GM23338 (cell line): ENCODE data around the gene SLC6A19. TPM values are rescaled to one million over a fixed set of nuclear protein-coding genes. Genes with fewer than 3 reads are reported as not detected.

Source experiments
- ATAC-seq: fragments of 200-7000 bp; cut with Tn5 transposase; 3 replicates; pipeline ENCODE4 v1.9.1; 2020
- DNase-seq: peaks from one replicate; pipeline ENCODE4 v3.0.0-alpha.2; 2015; ENCODE audit warnings: low spot score
- H2AFZ ChIP-seq: fragments of 200-600 bp; sonication (generic); 2 replicates; pipeline ENCODE4 v1.8.0; 2016; ENCODE audit warnings: antibody characterized with exemption, mild to moderate bottlenecking, moderate library complexity
- H3F3A ChIP-seq: fragments of 200-600 bp; sonication (generic); replicated peaks from 2 replicates; pipeline ENCODE4 v1.8.0; 2017; ENCODE audit warnings: antibody characterized with exemption, mixed run types, low read depth
- H3K27ac ChIP-seq: fragments of 200-600 bp; sonication (generic); 2 replicates; pipeline ENCODE4 v1.6.1; 2016; ENCODE audit warnings: low read depth
- H3K27me3 ChIP-seq: fragments of 200-600 bp; sonication (generic); 2 replicates; pipeline ENCODE4 v1.8.0; 2016; ENCODE audit warnings: mild to moderate bottlenecking, mixed run types, moderate library complexity; ENCODE audit not compliant: insufficient read depth
- H3K36me3 ChIP-seq: fragments of 200-600 bp; sonication (generic); 2 replicates; pipeline ENCODE4 v1.8.0; 2016; ENCODE audit warnings: mild to moderate bottlenecking; ENCODE audit not compliant: insufficient read depth
- H3K4me1 ChIP-seq: fragments of 200-600 bp; sonication (generic); 2 replicates; pipeline ENCODE4 v1.8.0; 2016; ENCODE audit warnings: mild to moderate bottlenecking, moderate library complexity; ENCODE audit not compliant: insufficient read depth
- H3K4me2 ChIP-seq: fragments of 200-600 bp; sonication (generic); 2 replicates; pipeline ENCODE4 v1.7.1; 2017; ENCODE audit warnings: mixed run types
- H3K4me3 ChIP-seq: fragments of 200-600 bp; sonication (generic); 2 replicates; pipeline ENCODE4 v1.6.1; 2016; ENCODE audit warnings: mixed run types
- H3K79me2 ChIP-seq: fragments of 200-600 bp; sonication (generic); replicated peaks from 2 replicates; pipeline ENCODE4 v1.8.0; 2017; ENCODE audit warnings: mild to moderate bottlenecking; ENCODE audit not compliant: insufficient read depth
- H3K9me2 ChIP-seq: fragments of 200-600 bp; sonication (generic); 2 replicates; pipeline ENCODE4 v1.8.0; 2017; ENCODE audit not compliant: insufficient read depth
- H4K20me1 ChIP-seq: fragments of 200-600 bp; sonication (generic); replicated peaks from 2 replicates; pipeline ENCODE4 v1.8.0; 2017; ENCODE audit warnings: mild to moderate bottlenecking; ENCODE audit not compliant: insufficient read depth
- H3K27ac Mint-ChIP-seq: 2 replicates; pipeline ENCODE4 v1.8.0; 2020; ENCODE audit warnings: inconsistent platforms, mild to moderate bottlenecking, moderate library complexity, mixed read lengths
- H3K27me3 Mint-ChIP-seq: 3 replicates; pipeline ENCODE4 v1.8.0; 2022; ENCODE audit warnings: low read depth, mild to moderate bottlenecking, moderate library complexity, mixed read lengths, inconsistent platforms; ENCODE audit not compliant: insufficient read depth, poor library complexity
- H3K36me3 Mint-ChIP-seq: 3 replicates; pipeline ENCODE4 v1.8.0; 2021; ENCODE audit warnings: low read depth, mild to moderate bottlenecking, inconsistent platforms, moderate library complexity, mixed read lengths
- H3K4me1 Mint-ChIP-seq: 3 replicates; pipeline ENCODE4 v1.8.0; 2020; ENCODE audit warnings: mild to moderate bottlenecking, inconsistent platforms, mixed read lengths
- H3K4me3 Mint-ChIP-seq: 3 replicates; pipeline ENCODE4 v1.8.0; 2021; ENCODE audit warnings: moderate library complexity, mild to moderate bottlenecking, inconsistent platforms, mixed read lengths
- H3K9me3 Mint-ChIP-seq: 3 replicates; pipeline ENCODE4 v1.8.0; 2020; ENCODE audit warnings: moderate library complexity, mild to moderate bottlenecking, inconsistent platforms, mixed read lengths
- CTCF ChIP-seq, 2 experiments: fragments of 200-600 bp in 1 of 2; sonication (generic) in 1 of 2; conservative IDR thresholded peaks; 2 replicates each; pipeline versions ENCODE4 v1.5.1 to v1.6.1; 2016 to 2017; ENCODE audit warnings: antibody characterized with exemption in 2 of 2, low read depth in 2 of 2, mild to moderate bottlenecking in 2 of 2, moderate library complexity in 1 of 2
- ETS1 ChIP-seq: IDR thresholded peaks from 2 replicates; pipeline ENCODE4 v1.6.1; 2016; ENCODE audit warnings: antibody characterized with exemption
- EZH2 ChIP-seq: fragments of 200-600 bp; sonication (generic); IDR thresholded peaks from one replicate; pipeline ENCODE4 v1.8.0; 2017; ENCODE audit warnings: antibody characterized with exemption, mild to moderate bottlenecking, low read depth; ENCODE audit not compliant: unreplicated experiment
- EZH2phosphoT487 ChIP-seq: fragments of 200-600 bp; sonication (generic); IDR thresholded peaks from one replicate; pipeline ENCODE4 v1.8.1; 2018; ENCODE audit warnings: antibody characterized with exemption; ENCODE audit not compliant: unreplicated experiment
- JUNB ChIP-seq: IDR thresholded peaks from one replicate; pipeline ENCODE4 v1.6.1; 2016; ENCODE audit warnings: antibody characterized with exemption; ENCODE audit not compliant: unreplicated experiment
- NANOG ChIP-seq: IDR thresholded peaks from 2 replicates; pipeline ENCODE4 v1.6.1; 2016; ENCODE audit warnings: antibody characterized with exemption, borderline replicate concordance
- REST ChIP-seq: IDR thresholded peaks from one replicate; pipeline ENCODE4 v1.6.1; 2018; ENCODE audit warnings: antibody characterized with exemption; ENCODE audit not compliant: unreplicated experiment
- ZNF114 ChIP-seq: fragments of 250-450 bp; sonication (Bioruptor Pico); IDR thresholded peaks from 2 replicates; pipeline ENCODE4 v1.5.0; 2020; ENCODE audit warnings: mild to moderate bottlenecking, moderate library complexity
- ZNF331 ChIP-seq: fragments of 250-450 bp; sonication (Bioruptor Pico); IDR thresholded peaks from 2 replicates; pipeline ENCODE4 v1.5.0; 2020; ENCODE audit warnings: low read depth, mild to moderate bottlenecking, moderate library complexity
- polyA plus RNA-seq: library from polyadenylated mRNA; unstranded; fragments of >200 nt; fragmentation: Nextera tagmentation; extraction: Ambion mirVana; gene quantifications from 2 replicates; pipeline ENCODE4 v1.2.1, GENCODE V29; 2016
- total RNA-seq: library from RNA; depleted of rRNA; stranded (reverse); fragments of >200 nt; shearing (Covaris generic); gene quantifications from 2 replicates; pipeline ENCODE4 v1.2.3, GENCODE V29; 2014
- TF ChIP-seq, protein P1 (sequence below): fragments of 250-450 bp; sonication (Bioruptor Pico); IDR thresholded peaks from 2 replicates; pipeline ENCODE4 v1.5.0; 2020; ENCODE audit warnings: mild to moderate bottlenecking, moderate library complexity

The SLC6A19 gene
- total and polyA plus RNA-seq, 2 experiments from 2014 or later = not detected

DNA sequence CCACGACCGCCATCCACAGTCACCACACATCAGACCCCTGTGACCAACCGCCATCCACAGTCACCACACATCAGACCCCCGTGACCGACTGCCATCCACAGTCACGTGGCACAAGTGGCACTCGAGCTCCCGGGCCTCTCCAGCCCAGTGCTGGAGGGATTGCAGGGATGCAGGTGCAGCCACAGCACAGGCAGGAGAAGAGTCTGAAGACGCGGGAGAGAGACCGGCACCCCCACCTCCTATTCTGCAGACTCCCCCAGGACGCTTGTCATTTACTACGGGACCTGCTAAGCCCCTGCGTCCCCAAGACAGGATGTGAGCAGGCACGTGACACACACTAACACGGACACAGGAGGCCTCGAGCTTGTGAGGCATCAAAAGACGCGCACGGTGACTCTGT, 72.3 kb downstream of the SLC6A19 start (continued):
- no peak for TF ChIP-seq ETS1
- TF ChIP-seq NANOG = no peak
- TF ChIP-seq, protein P1, sequence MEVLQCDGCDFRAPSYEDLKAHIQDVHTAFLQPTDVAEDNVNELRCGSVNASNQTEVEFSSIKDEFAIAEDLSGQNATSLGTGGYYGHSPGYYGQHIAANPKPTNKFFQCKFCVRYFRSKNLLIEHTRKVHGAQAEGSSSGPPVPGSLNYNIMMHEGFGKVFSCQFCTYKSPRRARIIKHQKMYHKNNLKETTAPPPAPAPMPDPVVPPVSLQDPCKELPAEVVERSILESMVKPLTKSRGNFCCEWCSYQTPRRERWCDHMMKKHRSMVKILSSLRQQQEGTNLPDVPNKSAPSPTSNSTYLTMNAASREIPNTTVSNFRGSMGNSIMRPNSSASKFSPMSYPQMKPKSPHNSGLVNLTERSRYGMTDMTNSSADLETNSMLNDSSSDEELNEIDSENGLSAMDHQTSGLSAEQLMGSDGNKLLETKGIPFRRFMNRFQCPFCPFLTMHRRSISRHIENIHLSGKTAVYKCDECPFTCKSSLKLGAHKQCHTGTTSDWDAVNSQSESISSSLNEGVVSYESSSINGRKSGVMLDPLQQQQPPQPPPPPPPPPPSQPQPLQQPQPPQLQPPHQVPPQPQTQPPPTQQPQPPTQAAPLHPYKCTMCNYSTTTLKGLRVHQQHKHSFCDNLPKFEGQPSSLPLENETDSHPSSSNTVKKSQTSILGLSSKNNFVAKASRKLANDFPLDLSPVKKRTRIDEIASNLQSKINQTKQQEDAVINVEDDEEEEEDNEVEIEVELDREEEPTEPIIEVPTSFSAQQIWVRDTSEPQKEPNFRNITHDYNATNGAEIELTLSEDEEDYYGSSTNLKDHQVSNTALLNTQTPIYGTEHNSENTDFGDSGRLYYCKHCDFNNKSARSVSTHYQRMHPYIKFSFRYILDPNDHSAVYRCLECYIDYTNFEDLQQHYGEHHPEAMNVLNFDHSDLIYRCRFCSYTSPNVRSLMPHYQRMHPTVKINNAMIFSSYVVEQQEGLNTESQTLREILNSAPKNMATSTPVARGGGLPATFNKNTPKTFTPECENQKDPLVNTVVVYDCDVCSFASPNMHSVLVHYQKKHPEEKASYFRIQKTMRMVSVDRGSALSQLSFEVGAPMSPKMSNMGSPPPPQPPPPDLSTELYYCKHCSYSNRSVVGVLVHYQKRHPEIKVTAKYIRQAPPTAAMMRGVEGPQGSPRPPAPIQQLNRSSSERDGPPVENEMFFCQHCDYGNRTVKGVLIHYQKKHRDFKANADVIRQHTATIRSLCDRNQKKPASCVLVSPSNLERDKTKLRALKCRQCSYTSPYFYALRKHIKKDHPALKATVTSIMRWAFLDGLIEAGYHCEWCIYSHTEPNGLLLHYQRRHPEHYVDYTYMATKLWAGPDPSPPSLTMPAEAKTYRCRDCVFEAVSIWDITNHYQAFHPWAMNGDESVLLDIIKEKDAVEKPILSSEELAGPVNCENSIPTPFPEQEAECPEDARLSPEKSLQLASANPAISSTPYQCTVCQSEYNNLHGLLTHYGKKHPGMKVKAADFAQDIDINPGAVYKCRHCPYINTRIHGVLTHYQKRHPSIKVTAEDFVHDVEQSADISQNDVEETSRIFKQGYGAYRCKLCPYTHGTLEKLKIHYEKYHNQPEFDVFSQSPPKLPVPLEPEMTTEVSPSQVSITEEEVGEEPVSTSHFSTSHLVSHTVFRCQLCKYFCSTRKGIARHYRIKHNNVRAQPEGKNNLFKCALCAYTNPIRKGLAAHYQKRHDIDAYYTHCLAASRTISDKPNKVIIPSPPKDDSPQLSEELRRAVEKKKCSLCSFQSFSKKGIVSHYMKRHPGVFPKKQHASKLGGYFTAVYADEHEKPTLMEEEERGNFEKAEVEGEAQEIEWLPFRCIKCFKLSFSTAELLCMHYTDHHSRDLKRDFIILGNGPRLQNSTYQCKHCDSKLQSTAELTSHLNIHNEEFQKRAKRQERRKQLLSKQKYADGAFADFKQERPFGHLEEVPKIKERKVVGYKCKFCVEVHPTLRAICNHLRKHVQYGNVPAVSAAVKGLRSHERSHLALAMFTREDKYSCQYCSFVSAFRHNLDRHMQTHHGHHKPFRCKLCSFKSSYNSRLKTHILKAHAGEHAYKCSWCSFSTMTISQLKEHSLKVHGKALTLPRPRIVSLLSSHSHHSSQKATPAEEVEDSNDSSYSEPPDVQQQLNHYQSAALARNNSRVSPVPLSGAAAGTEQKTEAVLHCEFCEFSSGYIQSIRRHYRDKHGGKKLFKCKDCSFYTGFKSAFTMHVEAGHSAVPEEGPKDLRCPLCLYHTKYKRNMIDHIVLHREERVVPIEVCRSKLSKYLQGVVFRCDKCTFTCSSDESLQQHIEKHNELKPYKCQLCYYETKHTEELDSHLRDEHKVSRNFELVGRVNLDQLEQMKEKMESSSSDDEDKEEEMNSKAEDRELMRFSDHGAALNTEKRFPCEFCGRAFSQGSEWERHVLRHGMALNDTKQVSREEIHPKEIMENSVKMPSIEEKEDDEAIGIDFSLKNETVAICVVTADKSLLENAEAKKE (CRISPR knock-in tag) = no peak

- H3K4me2 ChIP-seq = no peak overlapping the region
- H3K27me3 ChIP-seq = no peaks in the 10 kb centered on the region
- peaks cover 17% of the 10 kb centered on the region for H3K79me2 ChIP-seq
- Mint-ChIP-seq H3K36me3 (peaks cover 43% of the 10 kb centered on the region), H3K27me3 (peaks cover 5% of the 10 kb centered on the region), H3K4me3 (no peak overlapping the region), H3K27ac (no peak overlapping the region), H3K4me1 (no peaks in the 10 kb centered on the region), H3K9me3 (no peaks in the 10 kb centered on the region)
- H3K4me1 ChIP-seq = no peaks in the 10 kb centered on the region
- H3F3A ChIP-seq = no peaks in the 10 kb centered on the region
- no peak overlapping the region for H3K4me3 ChIP-seq
- DNase-seq (no peak), ATAC-seq (no peak)
- H3K36me3 ChIP-seq = peaks cover 5% of the 10 kb centered on the region; the same call in 1 of the 2 replicates
- no peak overlapping the region for H3K27ac ChIP-seq
- H3K9me2 ChIP-seq = no peaks in the 10 kb centered on the region
- H2AFZ ChIP-seq = no peak overlapping the region
- H4K20me1 ChIP-seq = no peaks in the 10 kb centered on the region
- TF ChIP-seq EZH2phosphoT487 (no peak), CTCF (conservative IDR thresholded peaks at IDR 0.05; ENCODE audit: low read depth in 2 of 2) (no peak), ZNF114 (no peak), ZNF331 (CRISPR knock-in tag) (no peak), EZH2 (no peak), ETS1 (no peak), JUNB (no peak), NANOG (no peak), REST (no peak)
These were observed 73.1 kb downstream of the SLC6A19 start for GRCh38 chr5:1274471-1274870.
